Common myeloid progenitor, CD34-positive (primary cell): ENCODE measurements around the gene PSPN.

Experiments
- CTCF ChIA-PET: fragments of 350-600 bp; sonication (Branson Sonifier 250); formaldehyde crosslinking; loops from one replicate; lab custom pipeline; 2021; ENCODE audit warnings: antibody characterized with exemption; lab: Charles Lee
- POLR2A ChIA-PET: fragments of 350-600 bp; sonication (Branson Sonifier 250); formaldehyde crosslinking; loops from one replicate; lab custom pipeline; 2021; ENCODE audit warnings: antibody characterized with exemption; lab: Charles Lee
- DNase-seq, 3 donors: peaks; one replicate each; pipeline versions ENCODE4 v3.0.0 to v3.0.0-alpha.2; 2013
- H3K27ac ChIP-seq, 2 experiments: 1 replicate in 1 of 2; 2 replicates in 1 of 2; pipeline ENCODE4 v1.7.0; 2013; ENCODE audit warnings: inconsistent platforms in 2 of 2, low read length in 2 of 2, mild to moderate bottlenecking in 2 of 2, low read depth in 1 of 2, moderate library complexity in 1 of 2; ENCODE audit not compliant: severe bottlenecking in 2 of 2, insufficient read depth in 1 of 2, poor library complexity in 1 of 2
- H3K27me3 ChIP-seq, 5 experiments: replicated peaks in 2 of 5; 1 replicate in 3 of 5; 2 replicates in 2 of 5; pipeline versions ENCODE4 v1.6.1 to v1.7.0; 2013; ENCODE audit warnings: low read length in 4 of 5, mild to moderate bottlenecking in 2 of 5, moderate library complexity in 2 of 5, inconsistent platforms in 1 of 5; ENCODE audit not compliant: insufficient read depth in 5 of 5, control insufficient read depth in 4 of 5
- H3K36me3 ChIP-seq, 4 experiments: 1 replicate in 2 of 4; 2 replicates in 2 of 4; pipeline versions ENCODE4 v1.6.1 to v1.7.0; 2013; ENCODE audit warnings: low read length in 3 of 4, control low read depth in 1 of 4, mild to moderate bottlenecking in 1 of 4; ENCODE audit not compliant: control insufficient read depth in 4 of 4, insufficient read depth in 4 of 4
- H3K4me1 ChIP-seq, 4 experiments: 1 replicate in 3 of 4; 2 replicates in 1 of 4; pipeline versions ENCODE4 v1.6.1 to v1.7.1; 2013; ENCODE audit warnings: low read length in 3 of 4, mild to moderate bottlenecking in 3 of 4, control low read depth in 1 of 4, inconsistent platforms in 1 of 4, moderate library complexity in 1 of 4; ENCODE audit not compliant: control insufficient read depth in 4 of 4, insufficient read depth in 4 of 4; ENCODE audit errors: control extremely low read depth in 1 of 4
- H3K4me3 ChIP-seq, 7 experiments: 1 replicate in 4 of 7; 2 replicates in 3 of 7; pipeline versions ENCODE4 v1.5.1 to v1.7.0; 2013; ENCODE audit warnings: mild to moderate bottlenecking in 7 of 7, low read length in 6 of 7, moderate library complexity in 6 of 7, inconsistent platforms in 2 of 7, low read depth in 2 of 7, control low read depth in 1 of 7; ENCODE audit not compliant: insufficient read depth in 4 of 7, control insufficient read depth in 1 of 7; ENCODE audit errors: extremely low read depth in 1 of 7
- H3K9me3 ChIP-seq, 5 experiments: 1 replicate in 4 of 5; 2 replicates in 1 of 5; pipeline versions ENCODE4 v1.6.1 to v1.7.1; 2013; ENCODE audit warnings: low read length in 4 of 5, mild to moderate bottlenecking in 2 of 5, inconsistent platforms in 1 of 5, low read depth in 1 of 5, moderate library complexity in 1 of 5; ENCODE audit not compliant: control insufficient read depth in 4 of 5, insufficient read depth in 2 of 5; ENCODE audit errors: control extremely low read depth in 1 of 5
- WGBS: methylation state at CpG from one replicate; pipeline ENCODE4 v1.1.5; 2013; ENCODE audit not compliant: insufficient coverage; 5-methylcytosine and 5-hydroxymethylcytosine counted together

PSPN gene

DNA sequence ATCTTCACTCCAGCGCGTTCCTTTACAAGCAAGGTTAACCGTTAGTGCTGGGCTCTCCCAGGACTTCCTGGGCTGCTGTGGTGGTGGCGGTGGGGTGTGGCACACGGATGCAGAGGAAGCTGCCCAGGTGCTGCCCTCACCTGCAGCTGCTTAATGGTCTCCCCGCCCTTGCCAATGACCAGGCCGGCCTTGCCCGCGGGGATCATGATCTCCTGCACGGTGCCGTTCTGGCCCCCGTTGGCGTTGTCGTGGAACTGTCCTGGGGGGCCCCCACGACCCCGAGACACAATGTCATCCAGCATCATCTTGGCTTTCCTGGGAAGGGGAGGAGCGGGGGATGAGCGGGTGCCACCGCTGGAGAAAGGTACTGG is 42.8 kb upstream of the PSPN start:
- DNase-seq: no peak
- H3K4me1 ChIP-seq: peaks cover 0 to 18% (median 15%) of the 10 kb centered on the region in 4 experiments
- ChIA-PET CTCF (no interaction called here), POLR2A (no interaction called here)
- WGBS: 97% methylated on average over 17 of the region's 19 CpGs
- H3K9me3 ChIP-seq: no peaks in the 10 kb centered on the region
- peaks cover 9 to 92% (median 74%) of the 10 kb centered on the region in 4 experiments for H3K36me3 ChIP-seq
- H3K4me3 ChIP-seq: no peak overlapping the region
- no peaks in the 10 kb centered on the region for H3K27me3 ChIP-seq
- no peak overlapping the region for H3K27ac ChIP-seq

DNA sequence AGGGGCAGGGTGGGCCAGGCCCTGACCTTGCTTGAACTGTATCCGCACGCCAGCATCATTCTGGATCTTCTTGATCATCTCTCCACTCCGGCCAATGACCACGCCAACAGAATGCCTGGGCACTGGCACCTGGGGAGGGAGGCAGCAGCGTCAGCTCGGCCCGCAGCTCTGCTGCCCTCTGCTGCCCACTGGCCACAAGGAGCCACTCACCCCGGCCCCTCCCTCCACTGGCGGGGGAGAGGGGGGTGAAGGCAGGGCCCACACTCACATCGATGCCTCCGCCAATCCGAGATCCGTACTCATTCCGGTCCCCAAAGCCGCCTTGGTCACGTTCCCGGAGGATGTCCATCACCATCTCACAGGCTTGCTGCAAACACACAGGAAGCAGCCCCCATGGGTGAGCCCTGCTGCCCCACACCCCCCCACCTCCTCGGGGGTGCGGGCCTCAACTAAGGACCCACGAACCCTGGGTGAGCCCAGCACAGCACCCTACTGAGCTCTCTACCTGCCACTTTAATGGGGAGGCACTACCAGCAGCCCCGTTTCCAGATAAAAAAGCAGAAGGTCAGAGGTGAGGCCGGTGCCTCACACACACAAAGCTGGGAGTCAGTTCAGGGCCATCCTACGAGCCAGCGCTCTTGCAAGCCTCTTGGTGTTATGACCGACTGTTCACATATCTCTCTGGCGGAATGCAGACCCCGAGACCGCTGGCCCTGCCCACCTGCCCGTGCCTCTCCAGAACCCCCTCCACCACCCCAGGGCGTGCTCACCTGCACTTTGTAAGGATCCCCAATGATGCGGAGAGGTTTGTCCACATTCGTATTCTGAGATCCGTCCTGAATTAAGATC is 42.2 kb upstream of the PSPN start:
- peaks cover 0 to 12% (median 9%) of the 10 kb centered on the region in 4 experiments for H3K4me1 ChIP-seq
- CTCF ChIA-PET: interaction anchor here (1.2 kb wide), 1 partner anchor 200 kb away, joined by 3 read pairs; no protein-coding TSS in a partner anchor
- H3K27ac ChIP-seq: no peak overlapping the region
- 98% methylated on average over 26 of the region's 33 CpGs for WGBS
- no peaks in the 10 kb centered on the region for H3K9me3 ChIP-seq
- peaks cover 9 to 92% (median 74%) of the 10 kb centered on the region in 4 experiments for H3K36me3 ChIP-seq
- POLR2A ChIA-PET: interaction anchor here (0.8 kb wide), 1 partner anchor 13 kb away, joined by 5 read pairs; no protein-coding TSS in a partner anchor
- H3K4me3 ChIP-seq: no peak overlapping the region
- no peak for DNase-seq
- H3K27me3 ChIP-seq: no peaks in the 10 kb centered on the region

- H3K4me3 ChIP-seq: no peak overlapping the region
- no peak overlapping the region for H3K27ac ChIP-seq
Measured at GRCh38 chr19:6416658-6417405, 41.1 kb upstream of the PSPN start.

GRCh38 chr19:6415591-6416190 is 40.0 kb upstream of the PSPN start:
- POLR2A ChIA-PET: interaction anchor here (0.6 kb wide), 1 partner anchor 120 kb away, joined by 3 read pairs; no protein-coding TSS in a partner anchor
- Histone ChIP-seq H3K4me1 (no peaks in the 10 kb centered on the region), H3K27me3 (no peaks in the 10 kb centered on the region), H3K4me3 (no peak overlapping the region), H3K27ac (no peak overlapping the region), H3K9me3 (no peaks in the 10 kb centered on the region), H3K36me3 (peaks cover 7 to 72% (median 60%) of the 10 kb centered on the region in 4 experiments)
- CTCF ChIA-PET: no interaction called here
- DNase-seq: no peak
- WGBS: 98% methylated on average over 15 of the region's 32 CpGs

More at GRCh38 chr19:6416658-6417405, 41.1 kb upstream of the PSPN start:
- peaks cover 9 to 83% (median 69%) of the 10 kb centered on the region in 4 experiments for H3K36me3 ChIP-seq
- no peaks in the 10 kb centered on the region for H3K9me3 ChIP-seq
- DNase-seq: no peak
- H3K4me1 ChIP-seq: peaks cover 0 to 1% (median 0%) of the 10 kb centered on the region in 4 experiments
- 96% methylated on average over 26 of the region's 29 CpGs for WGBS
- no peaks in the 10 kb centered on the region for H3K27me3 ChIP-seq
- ChIA-PET CTCF (interaction anchor here (0.6 to 1.2 kb wide), 2 partner anchors 54 to 199 kb away, joined by 3 read pairs; no protein-coding TSS in a partner anchor), POLR2A (interaction anchor here (0.8 kb wide), 1 partner anchor 12 kb away, joined by 5 read pairs; no protein-coding TSS in a partner anchor)

DNA sequence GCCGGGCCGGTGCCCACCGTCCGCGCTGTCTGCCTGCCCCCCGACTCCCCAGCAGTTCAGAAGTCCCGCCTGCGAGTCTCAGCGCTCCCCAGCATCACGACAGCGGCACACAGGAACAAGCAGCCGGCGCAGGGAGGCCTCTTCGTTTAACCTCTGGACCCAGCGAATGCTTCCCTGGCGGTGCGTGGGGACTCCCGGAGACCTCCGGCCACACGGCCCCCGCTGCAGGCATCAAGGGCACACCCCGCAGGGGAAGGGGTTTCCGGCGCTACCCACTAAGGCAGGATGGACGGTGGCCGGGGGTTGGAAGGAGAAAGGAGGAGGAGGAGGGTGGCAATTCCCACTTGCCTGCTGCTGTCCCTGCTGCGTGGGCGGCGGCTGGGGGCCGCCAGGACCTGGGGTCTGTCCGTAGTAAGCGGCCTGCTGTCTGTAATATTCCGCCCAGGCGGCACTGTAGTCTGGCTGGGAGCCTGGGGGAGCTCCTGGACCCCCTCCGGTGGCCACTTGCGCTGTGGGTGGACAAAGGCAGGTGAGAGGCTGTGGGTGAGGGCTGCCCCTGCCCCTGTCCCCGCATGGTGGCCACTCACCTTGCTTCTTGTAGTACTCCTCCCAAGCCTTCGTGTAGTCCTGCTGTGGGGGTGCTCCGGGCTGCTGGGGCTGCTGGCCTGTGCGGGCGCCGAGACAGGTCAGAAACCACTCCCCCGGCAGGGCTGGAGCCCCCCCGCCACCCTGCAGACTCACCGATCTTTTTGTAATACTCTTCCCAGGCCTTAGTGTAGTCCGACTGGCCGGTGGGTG is 39.3 kb upstream of the PSPN start:
- Histone ChIP-seq H3K36me3 (peaks cover 4 to 65% (median 53%) of the 10 kb centered on the region in 4 experiments), H3K4me3 (no peak overlapping the region), H3K27ac (no peak overlapping the region), H3K4me1 (no peaks in the 10 kb centered on the region), H3K27me3 (no peaks in the 10 kb centered on the region), H3K9me3 (no peaks in the 10 kb centered on the region)
- ChIA-PET CTCF (no interaction called here), POLR2A (no interaction called here)
- no peak for DNase-seq
- 96% methylated on average over 37 of the region's 47 CpGs for WGBS

DNA sequence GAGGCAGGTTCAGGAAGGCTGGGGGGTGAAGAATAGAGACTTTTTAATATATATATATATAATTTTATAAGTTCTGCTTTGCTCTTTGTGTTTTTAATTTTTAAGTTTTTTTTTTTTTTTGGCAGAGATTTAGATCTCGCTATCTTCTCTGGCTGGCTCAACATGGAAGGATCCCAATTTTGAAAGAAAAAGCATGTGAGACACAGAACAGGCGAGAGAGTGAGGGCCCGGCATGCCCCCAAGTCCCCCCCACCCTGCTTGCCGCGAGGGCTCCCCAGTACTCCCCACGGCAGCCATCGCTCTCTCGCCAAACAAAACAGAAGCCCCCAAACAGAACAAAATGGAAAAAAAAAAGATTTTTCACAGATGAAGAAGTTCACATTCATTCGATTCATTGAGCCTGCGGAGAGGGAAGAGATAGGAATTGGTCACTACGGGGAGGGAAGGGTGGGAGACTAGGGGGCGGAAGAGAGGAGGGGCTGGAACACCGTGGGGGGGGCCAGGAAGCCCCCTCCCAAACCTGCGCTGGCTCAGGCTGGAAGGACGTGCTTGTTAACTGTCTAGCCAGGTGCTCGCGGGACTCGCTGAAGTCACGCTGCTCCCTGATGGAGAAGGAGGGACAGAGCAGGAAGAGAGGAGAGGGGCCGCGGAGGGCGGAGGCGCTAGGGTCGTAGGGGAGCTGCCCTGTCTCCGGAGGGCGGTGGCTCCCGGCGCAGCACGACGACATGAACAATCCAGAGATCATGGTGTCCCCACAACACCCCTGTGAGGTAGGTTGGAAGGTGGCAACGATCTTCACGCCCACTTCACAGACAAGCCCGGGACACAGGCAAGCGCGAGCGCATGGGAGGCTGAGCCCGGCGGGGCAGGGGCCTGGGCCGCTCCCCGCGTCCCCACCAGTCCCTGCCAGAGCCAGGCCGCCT is 38.2 kb upstream of the PSPN start:
- H3K9me3 ChIP-seq: no peaks in the 10 kb centered on the region
- CTCF ChIA-PET: no interaction called here
- DNase-seq: no peak
- H3K27ac ChIP-seq: no peak overlapping the region
- no peak overlapping the region for H3K4me3 ChIP-seq
- POLR2A ChIA-PET: no interaction called here
- H3K27me3 ChIP-seq: no peaks in the 10 kb centered on the region
- 86% methylated on average over 23 of the region's 42 CpGs for WGBS
- no peaks in the 10 kb centered on the region for H3K4me1 ChIP-seq
- peaks cover 4 to 55% (median 43%) of the 10 kb centered on the region in 4 experiments for H3K36me3 ChIP-seq
